ENCODE data around the gene GSDMA. TPM values are rescaled to one million over a fixed set of nuclear protein-coding genes. Genes with fewer than 3 reads are reported as not detected.
"Not testable (repeated sequence)": the region's sequence is repeated elsewhere in the genome, so short reads cannot be mapped to it uniquely, and the experiment has no call there.

Gene GSDMA
- total RNA-seq, 1 donor from 2014 or later = not detected

DNA sequence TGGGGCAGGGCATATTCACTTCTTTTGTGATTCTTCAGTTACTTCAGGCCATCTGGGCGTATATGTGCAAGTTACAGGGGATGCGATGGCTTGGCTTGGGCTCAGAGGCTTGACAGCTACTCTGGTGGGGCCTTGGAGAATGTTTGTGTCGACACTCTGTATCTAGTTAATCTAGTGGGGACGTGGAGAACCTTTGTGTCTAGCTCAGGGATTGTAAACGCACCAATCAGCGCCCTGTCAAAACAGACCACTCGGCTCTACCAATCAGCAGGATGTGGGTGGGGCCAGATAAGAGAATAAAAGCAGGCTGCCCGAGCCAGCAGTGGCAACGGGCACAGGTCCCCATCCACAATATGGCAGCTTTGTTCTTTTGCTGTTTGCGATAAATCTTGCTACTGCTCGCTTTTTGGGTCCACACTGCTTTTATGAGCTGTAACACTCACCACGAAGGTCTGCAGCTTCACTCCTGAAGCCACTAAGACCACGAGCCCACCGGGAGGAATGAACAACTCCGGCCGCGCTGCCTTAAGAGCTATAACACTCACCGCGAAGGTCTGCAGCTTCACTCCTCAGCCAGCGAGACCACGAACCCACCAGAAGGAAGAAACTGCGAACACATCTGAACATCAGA is 49.3 kb downstream of the GSDMA start:
- POLR2A ChIA-PET = interaction anchor here (0.6 kb wide), 1 partner anchor 547 kb away, joined by 8 read pairs; no protein-coding TSS in a partner anchor
- H3K27ac Mint-ChIP-seq; H3K36me3 Mint-ChIP-seq (ENCODE audit: low read depth); H3K27me3 Mint-ChIP-seq; DNase-seq; H3K9me3 Mint-ChIP-seq; ATAC-seq (ENCODE audit: low read depth); intact Hi-C loops (cut with micrococcal nuclease); H3K4me3 Mint-ChIP-seq; H3K4me1 Mint-ChIP-seq: not testable (repeated sequence)
- CTCF ChIA-PET = interaction anchor here (1.1 to 3.5 kb wide), 6 partner anchors 16 to 404 kb away, joined by 4 to 27 read pairs (median 6); no protein-coding TSS in a partner anchor

DNA sequence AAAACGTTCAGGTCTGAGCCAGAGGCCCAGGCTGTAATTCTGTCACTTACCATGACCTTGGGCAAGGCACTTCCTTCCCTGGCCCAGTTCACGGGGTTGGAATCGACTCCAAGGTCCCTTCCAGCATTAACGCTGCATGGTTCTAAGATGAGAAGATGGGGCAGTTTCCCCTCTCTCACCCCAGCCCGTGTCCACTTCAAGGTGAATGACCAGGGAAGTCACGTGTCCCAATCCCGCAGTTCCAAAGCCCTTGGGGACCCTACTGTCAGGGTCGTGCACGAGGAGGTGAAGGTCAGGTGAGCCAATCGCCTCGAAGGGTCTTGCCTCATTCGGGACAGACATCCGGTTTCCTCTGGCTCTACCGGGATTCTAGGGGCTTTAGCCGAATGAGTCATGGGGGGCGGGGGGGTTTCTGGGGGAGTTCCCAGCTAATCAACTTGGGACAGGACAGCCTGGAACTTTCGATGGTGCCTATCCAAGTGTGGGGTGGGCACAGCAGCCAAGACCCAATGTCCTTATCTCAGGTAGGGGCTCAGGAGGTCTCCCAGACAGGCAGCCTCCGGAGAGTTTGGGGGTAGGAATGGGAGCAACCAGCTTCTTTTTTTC is 51.7 kb downstream of the GSDMA start:
- Mint-ChIP-seq H3K27ac (no peak overlapping the region), H3K9me3 (no peaks in the 10 kb centered on the region), H3K27me3 (peaks cover 2% of the 10 kb centered on the region), H3K4me1 (peaks cover 5% of the 10 kb centered on the region), H3K4me3 (no peak overlapping the region), H3K36me3 (ENCODE audit: low read depth) (peaks cover 15% of the 10 kb centered on the region)
- ChIA-PET POLR2A (interaction anchor here (0.6 to 1.1 kb wide), 2 partner anchors 177 to 271 kb away, joined by 4 to 13 read pairs; no protein-coding TSS in a partner anchor), CTCF (interaction anchor here (1.1 to 3.5 kb wide), 8 partner anchors 12 to 401 kb away, joined by 3 to 27 read pairs (median 7); no protein-coding TSS in a partner anchor)
- TF ChIP-seq, protein P1, sequence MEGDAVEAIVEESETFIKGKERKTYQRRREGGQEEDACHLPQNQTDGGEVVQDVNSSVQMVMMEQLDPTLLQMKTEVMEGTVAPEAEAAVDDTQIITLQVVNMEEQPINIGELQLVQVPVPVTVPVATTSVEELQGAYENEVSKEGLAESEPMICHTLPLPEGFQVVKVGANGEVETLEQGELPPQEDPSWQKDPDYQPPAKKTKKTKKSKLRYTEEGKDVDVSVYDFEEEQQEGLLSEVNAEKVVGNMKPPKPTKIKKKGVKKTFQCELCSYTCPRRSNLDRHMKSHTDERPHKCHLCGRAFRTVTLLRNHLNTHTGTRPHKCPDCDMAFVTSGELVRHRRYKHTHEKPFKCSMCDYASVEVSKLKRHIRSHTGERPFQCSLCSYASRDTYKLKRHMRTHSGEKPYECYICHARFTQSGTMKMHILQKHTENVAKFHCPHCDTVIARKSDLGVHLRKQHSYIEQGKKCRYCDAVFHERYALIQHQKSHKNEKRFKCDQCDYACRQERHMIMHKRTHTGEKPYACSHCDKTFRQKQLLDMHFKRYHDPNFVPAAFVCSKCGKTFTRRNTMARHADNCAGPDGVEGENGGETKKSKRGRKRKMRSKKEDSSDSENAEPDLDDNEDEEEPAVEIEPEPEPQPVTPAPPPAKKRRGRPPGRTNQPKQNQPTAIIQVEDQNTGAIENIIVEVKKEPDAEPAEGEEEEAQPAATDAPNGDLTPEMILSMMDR (IDR thresholded peaks at IDR 0.05) = no peak
- no peak for DNase-seq
- intact Hi-C loops (cut with micrococcal nuclease) = no loop called here
- no peak for ATAC-seq (ENCODE audit: low read depth)

DNA sequence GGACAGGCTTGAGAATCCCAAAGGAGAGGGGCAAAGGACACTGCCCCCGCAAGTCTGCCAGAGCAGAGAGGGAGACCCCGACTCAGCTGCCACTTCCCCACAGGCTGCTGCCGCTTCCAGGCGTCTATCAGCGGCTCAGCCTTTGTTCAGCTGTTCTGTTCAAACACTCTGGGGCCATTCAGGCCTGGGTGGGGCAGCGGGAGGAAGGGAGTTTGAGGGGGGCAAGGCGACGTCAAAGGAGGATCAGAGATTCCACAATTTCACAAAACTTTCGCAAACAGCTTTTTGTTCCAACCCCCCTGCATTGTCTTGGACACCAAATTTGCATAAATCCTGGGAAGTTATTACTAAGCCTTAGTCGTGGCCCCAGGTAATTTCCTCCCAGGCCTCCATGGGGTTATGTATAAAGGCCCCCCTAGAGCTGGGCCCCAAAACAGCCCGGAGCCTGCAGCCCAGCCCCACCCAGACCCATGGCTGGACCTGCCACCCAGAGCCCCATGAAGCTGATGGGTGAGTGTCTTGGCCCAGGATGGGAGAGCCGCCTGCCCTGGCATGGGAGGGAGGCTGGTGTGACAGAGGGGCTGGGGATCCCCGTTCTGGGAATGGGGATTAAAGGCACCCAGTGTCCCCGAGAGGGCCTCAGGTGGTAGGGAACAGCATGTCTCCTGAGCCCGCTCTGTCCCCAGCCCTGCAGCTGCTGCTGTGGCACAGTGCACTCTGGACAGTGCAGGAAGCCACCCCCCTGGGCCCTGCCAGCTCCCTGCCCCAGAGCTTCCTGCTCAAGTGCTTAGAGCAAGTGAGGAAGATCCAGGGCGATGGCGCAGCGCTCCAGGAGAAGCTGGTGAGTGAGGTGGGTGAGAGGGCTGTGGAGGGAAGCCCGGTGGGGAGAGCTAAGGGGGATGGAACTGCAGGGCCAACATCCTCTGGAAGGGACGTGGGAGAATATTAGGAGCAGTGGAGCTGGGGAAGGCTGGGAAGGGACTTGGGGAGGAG is 52.5 kb downstream of the GSDMA start, which contains the start of gene CSF3:
CSF3 (plus strand) TSS at position 436 of the 993 bp plus-strand sequence; CDS start at position 471, 35 bp downstream.
- DNase-seq (no peak), ATAC-seq (ENCODE audit: low read depth) (no peak)
- peaks cover 2% of the 10 kb centered on the region for H3K27me3 Mint-ChIP-seq
- no peaks in the 10 kb centered on the region for H3K9me3 Mint-ChIP-seq
- H3K36me3 Mint-ChIP-seq (ENCODE audit: low read depth) = peaks cover 22% of the 10 kb centered on the region
- H3K4me1 Mint-ChIP-seq = peaks cover 5% of the 10 kb centered on the region
- POLR2A ChIA-PET = interaction anchor here (0.6 to 1.1 kb wide), 2 partner anchors 176 to 271 kb away, joined by 4 to 13 read pairs; no protein-coding TSS in a partner anchor
- H3K27ac Mint-ChIP-seq = no peak within 1 kb of the TSS
- TF ChIP-seq, protein P1 (IDR thresholded peaks at IDR 0.05) = no peak
- CTCF ChIA-PET = interaction anchor here (1.0 to 3.5 kb wide), 9 partner anchors 11 to 394 kb away, joined by 3 to 27 read pairs (median 6); no protein-coding TSS in a partner anchor
- intact Hi-C loops (cut with micrococcal nuclease) = no loop called here
- no peak within 1 kb of the TSS for H3K4me3 Mint-ChIP-seq

DNA sequence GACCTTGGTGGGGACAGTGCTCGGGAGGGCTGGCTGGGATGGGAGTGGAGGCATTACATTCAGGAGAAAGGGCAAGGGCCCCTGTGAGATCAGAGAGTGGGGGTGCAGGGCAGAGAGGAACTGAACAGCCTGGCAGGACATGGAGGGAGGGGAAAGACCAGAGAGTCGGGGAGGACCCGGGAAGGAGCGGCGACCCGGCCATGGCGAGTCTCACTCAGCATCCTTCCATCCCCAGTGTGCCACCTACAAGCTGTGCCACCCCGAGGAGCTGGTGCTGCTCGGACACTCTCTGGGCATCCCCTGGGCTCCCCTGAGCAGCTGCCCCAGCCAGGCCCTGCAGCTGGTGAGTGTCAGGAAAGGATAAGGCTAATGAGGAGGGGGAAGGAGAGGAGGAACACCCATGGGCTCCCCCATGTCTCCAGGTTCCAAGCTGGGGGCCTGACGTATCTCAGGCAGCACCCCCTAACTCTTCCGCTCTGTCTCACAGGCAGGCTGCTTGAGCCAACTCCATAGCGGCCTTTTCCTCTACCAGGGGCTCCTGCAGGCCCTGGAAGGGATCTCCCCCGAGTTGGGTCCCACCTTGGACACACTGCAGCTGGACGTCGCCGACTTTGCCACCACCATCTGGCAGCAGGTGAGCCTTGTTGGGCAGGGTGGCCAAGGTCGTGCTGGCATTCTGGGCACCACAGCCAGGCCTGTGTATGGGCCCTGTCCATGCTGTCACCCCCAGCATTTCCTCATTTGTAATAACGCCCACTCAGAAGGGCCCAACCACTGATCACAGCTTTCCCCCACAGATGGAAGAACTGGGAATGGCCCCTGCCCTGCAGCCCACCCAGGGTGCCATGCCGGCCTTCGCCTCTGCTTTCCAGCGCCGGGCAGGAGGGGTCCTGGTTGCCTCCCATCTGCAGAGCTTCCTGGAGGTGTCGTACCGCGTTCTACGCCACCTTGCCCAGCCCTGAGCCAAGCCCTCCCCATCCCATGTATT is 53.5 kb downstream of the GSDMA start:
- TF ChIP-seq, protein P1 (IDR thresholded peaks at IDR 0.05) = no peak
- Mint-ChIP-seq H3K4me1 (peaks cover 5% of the 10 kb centered on the region), H3K9me3 (no peaks in the 10 kb centered on the region), H3K4me3 (no peak overlapping the region), H3K36me3 (ENCODE audit: low read depth) (peaks cover 28% of the 10 kb centered on the region), H3K27ac (no peak overlapping the region), H3K27me3 (peaks cover 2% of the 10 kb centered on the region)
- intact Hi-C loops (cut with micrococcal nuclease) = no loop called here
- ATAC-seq (ENCODE audit: low read depth) (no peak), DNase-seq (no peak)
- ChIA-PET POLR2A (interaction anchor here (0.6 kb wide), 1 partner anchor 628 kb away, joined by 5 read pairs; no protein-coding TSS in a partner anchor), CTCF (interaction anchor here (0.6 to 2.7 kb wide), 9 partner anchors 10 to 395 kb away, joined by 3 to 13 read pairs (median 5); no protein-coding TSS in a partner anchor)

Data from activated B cell treated with CpG ODN at 0.5 μM for 24 hours (primary cell).